ENCODE data around the gene RPS6KB1. TPM values are rescaled to one million over a fixed set of nuclear protein-coding genes. Genes with fewer than 3 reads are reported as not detected.

Gene RPS6KB1
- total RNA-seq, 2 experiments from 2014 or later = 31.1 to 47.1 TPM

- Histone ChIP-seq H3K27ac (ENCODE audit: low read depth, low read length, poor library complexity, severe bottlenecking) (no peak overlapping the region), H3K4me3 (ENCODE audit: low read depth, low read length, poor library complexity, severe bottlenecking) (no peak overlapping the region), H3K4me1 (ENCODE audit: insufficient read depth, low read length, poor library complexity, severe bottlenecking) (no peaks in the 10 kb centered on the region), H3K4me2 (ENCODE audit: low read length) (no peak overlapping the region), H3K9me2 (ENCODE audit: insufficient read depth, low read length) (no peaks in the 10 kb centered on the region), H2AFZ (ENCODE audit: low read length) (no peak overlapping the region), H3K79me2 (ENCODE audit: insufficient read depth, low read depth, low read length) (no peaks in the 10 kb centered on the region), H4K20me1 (ENCODE audit: insufficient read depth, low read length) (no peaks in the 10 kb centered on the region), H3K9me3 (ENCODE audit: low read length) (no peaks in the 10 kb centered on the region), H3K36me3 (ENCODE audit: insufficient read depth, low read length) (peaks cover 44% of the 10 kb centered on the region)
- POLR2A ChIA-PET = interaction anchor here (0.7 to 0.9 kb wide), 2 partner anchors 45 to 268 kb away, joined by 4 read pairs; no protein-coding TSS in a partner anchor
- CTCF ChIA-PET (ENCODE audit: unreplicated experiment) = no interaction called here
- BruUV-seq (replicated peaks) = no TSS peak
- TF ChIP-seq EZH2phosphoT487 (IDR thresholded peaks at IDR 0.05; ENCODE audit: borderline replicate concordance, low read depth, low read length) = no peak
- no peak for TF ChIP-seq CTCF (conservative IDR thresholded peaks at IDR 0.05; ENCODE audit: low read length)
- intact Hi-C loops (cut with micrococcal nuclease; ENCODE audit: unreplicated experiment) = no loop called here
- no peak for DNase-seq (ENCODE audit: low spot score)
Observed at GRCh38 chr17:59874376-59874775, 18.5 kb upstream of the RPS6KB1 start.

GRCh38 chr17:59876107-59876506 is 16.8 kb upstream of the RPS6KB1 start:
- TF ChIP-seq EZH2phosphoT487 (IDR thresholded peaks at IDR 0.05; ENCODE audit: borderline replicate concordance, low read depth, low read length) = no peak
- Histone ChIP-seq H3K4me2 (ENCODE audit: low read length) (no peak overlapping the region), H3K9me2 (ENCODE audit: insufficient read depth, low read length) (no peaks in the 10 kb centered on the region), H3K9me3 (ENCODE audit: low read length) (no peaks in the 10 kb centered on the region), H3K27ac (ENCODE audit: low read depth, low read length, poor library complexity, severe bottlenecking) (no peak overlapping the region), H3K4me3 (ENCODE audit: low read depth, low read length, poor library complexity, severe bottlenecking) (no peak overlapping the region), H4K20me1 (ENCODE audit: insufficient read depth, low read length) (no peaks in the 10 kb centered on the region), H3K36me3 (ENCODE audit: insufficient read depth, low read length) (peaks cover 47% of the 10 kb centered on the region), H3K4me1 (ENCODE audit: insufficient read depth, low read length, poor library complexity, severe bottlenecking) (no peaks in the 10 kb centered on the region), H3K79me2 (ENCODE audit: insufficient read depth, low read depth, low read length) (no peaks in the 10 kb centered on the region), H2AFZ (ENCODE audit: low read length) (no peak overlapping the region)
- intact Hi-C loops (cut with micrococcal nuclease; ENCODE audit: unreplicated experiment) = no loop called here
- ChIA-PET CTCF (ENCODE audit: unreplicated experiment) (no interaction called here), POLR2A (interaction anchor here (0.7 kb wide), 1 partner anchor 100 kb away, joined by 3 read pairs; no protein-coding TSS in a partner anchor)
- no peak for DNase-seq (ENCODE audit: low spot score)
- no TSS peak for BruUV-seq (replicated peaks)

GRCh38 chr17:59877965-59878364 is 15.0 kb upstream of the RPS6KB1 start:
- H3K36me3 ChIP-seq (ENCODE audit: insufficient read depth, low read length) = peaks cover 49% of the 10 kb centered on the region
- no peak overlapping the region for H3K27ac ChIP-seq (ENCODE audit: low read depth, low read length, poor library complexity, severe bottlenecking)
- no peak overlapping the region for H3K4me3 ChIP-seq (ENCODE audit: low read depth, low read length, poor library complexity, severe bottlenecking)
- H3K4me2 ChIP-seq (ENCODE audit: low read length) = no peak overlapping the region
- H3K9me3 ChIP-seq (ENCODE audit: low read length) = no peaks in the 10 kb centered on the region
- H2AFZ ChIP-seq (ENCODE audit: low read length) = no peak overlapping the region
- TF ChIP-seq EZH2phosphoT487 (IDR thresholded peaks at IDR 0.05; ENCODE audit: borderline replicate concordance, low read depth, low read length) = no peak
- TF ChIP-seq CTCF (conservative IDR thresholded peaks at IDR 0.05; ENCODE audit: low read length) = no peak
- ChIA-PET CTCF (ENCODE audit: unreplicated experiment) (no interaction called here), POLR2A (interaction anchor here (0.5 to 0.7 kb wide), 2 partner anchors 265 to 554 kb away, joined by 3 to 4 read pairs; no protein-coding TSS in a partner anchor)
- no peaks in the 10 kb centered on the region for H3K79me2 ChIP-seq (ENCODE audit: insufficient read depth, low read depth, low read length)
- DNase-seq (ENCODE audit: low spot score) = no peak
- intact Hi-C loops (cut with micrococcal nuclease; ENCODE audit: unreplicated experiment) = no loop called here
- no peaks in the 10 kb centered on the region for H3K9me2 ChIP-seq (ENCODE audit: insufficient read depth, low read length)
- no peaks in the 10 kb centered on the region for H4K20me1 ChIP-seq (ENCODE audit: insufficient read depth, low read length)
- no TSS peak for BruUV-seq (replicated peaks)
- H3K4me1 ChIP-seq (ENCODE audit: insufficient read depth, low read length, poor library complexity, severe bottlenecking) = no peaks in the 10 kb centered on the region
